Esophagus muscularis mucosa (tissue), 4 donors: ENCODE measurements around the gene IGSF21.

Experiments
- EP300 ChIP-seq: sonication (generic); formaldehyde crosslinking; IDR thresholded peaks from one replicate; pipeline ENCODE4 v1.6.1; 2017; ENCODE audit warnings: antibody characterized with exemption
- POLR2A ChIP-seq: fragments of 450-650 bp; IDR thresholded peaks from one replicate; pipeline ENCODE4 v1.6.1; 2017; ENCODE audit warnings: antibody characterized with exemption, moderate library complexity, mild to moderate bottlenecking, low read depth
- POLR2AphosphoS5 ChIP-seq, 2 donors: sonication (generic); formaldehyde crosslinking; IDR thresholded peaks; one replicate each; pipeline ENCODE4 v1.6.1; 2017; ENCODE audit warnings: antibody characterized with exemption in 2 of 2
- TF ChIP-seq, protein P1 (sequence below), 3 experiments: fragments of 200-600 bp in 2 of 3; fragments of 450-650 bp in 1 of 3; sonication (generic) in 2 of 3; IDR thresholded peaks; one replicate each; pipeline ENCODE4 v1.5.1; 2017 to 2019; ENCODE audit warnings: antibody characterized with exemption in 3 of 3, mild to moderate bottlenecking in 2 of 3, moderate library complexity in 1 of 3

DNA sequence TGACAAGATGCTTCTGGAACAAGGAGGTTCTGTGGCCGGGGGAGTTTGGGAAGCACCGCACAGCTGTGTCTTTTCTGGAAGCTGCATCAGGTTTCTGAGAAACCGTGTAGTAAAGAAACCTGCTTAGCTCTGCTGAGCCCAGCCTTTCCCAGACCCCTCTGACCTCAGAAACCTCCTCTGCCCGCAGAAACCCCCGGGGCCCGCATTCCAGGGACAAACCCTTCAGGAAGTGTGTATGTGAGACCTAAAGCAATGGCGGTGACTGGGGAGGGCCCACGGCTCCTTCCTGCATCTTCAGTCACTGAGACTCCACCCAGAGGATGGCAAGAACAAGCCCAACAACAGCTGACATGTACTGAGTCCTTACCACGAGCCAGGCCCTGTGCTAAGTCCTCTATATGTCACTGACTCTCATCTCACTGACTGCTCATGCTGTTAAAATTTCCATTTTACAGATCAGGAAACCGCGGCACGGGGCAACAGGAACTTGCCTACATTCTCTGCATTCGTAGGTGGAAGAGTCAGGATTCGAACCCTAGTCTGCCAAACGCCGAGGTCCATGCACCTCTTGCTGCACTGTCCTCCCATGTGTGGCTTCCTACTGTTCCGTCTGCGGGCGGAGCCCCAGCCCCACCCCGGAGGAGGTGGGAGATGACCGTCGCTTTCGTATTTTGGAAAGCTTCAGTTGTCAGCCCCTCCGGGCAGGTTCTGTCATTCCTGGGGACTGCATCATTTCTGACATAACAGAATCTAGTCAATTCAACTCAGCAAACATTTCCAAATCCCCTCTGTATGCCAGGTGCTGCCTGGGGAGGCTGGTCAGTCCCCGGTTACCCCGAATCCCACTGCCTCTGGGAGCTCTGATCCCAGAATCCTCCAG is 299.8 kb downstream of the IGSF21 start:
- TF ChIP-seq, protein P1, sequence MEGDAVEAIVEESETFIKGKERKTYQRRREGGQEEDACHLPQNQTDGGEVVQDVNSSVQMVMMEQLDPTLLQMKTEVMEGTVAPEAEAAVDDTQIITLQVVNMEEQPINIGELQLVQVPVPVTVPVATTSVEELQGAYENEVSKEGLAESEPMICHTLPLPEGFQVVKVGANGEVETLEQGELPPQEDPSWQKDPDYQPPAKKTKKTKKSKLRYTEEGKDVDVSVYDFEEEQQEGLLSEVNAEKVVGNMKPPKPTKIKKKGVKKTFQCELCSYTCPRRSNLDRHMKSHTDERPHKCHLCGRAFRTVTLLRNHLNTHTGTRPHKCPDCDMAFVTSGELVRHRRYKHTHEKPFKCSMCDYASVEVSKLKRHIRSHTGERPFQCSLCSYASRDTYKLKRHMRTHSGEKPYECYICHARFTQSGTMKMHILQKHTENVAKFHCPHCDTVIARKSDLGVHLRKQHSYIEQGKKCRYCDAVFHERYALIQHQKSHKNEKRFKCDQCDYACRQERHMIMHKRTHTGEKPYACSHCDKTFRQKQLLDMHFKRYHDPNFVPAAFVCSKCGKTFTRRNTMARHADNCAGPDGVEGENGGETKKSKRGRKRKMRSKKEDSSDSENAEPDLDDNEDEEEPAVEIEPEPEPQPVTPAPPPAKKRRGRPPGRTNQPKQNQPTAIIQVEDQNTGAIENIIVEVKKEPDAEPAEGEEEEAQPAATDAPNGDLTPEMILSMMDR (IDR thresholded peaks at IDR 0.05), result no peak
- TF ChIP-seq EP300 (no peak), POLR2AphosphoS5 (IDR thresholded peaks at IDR 0.05) (no peak), POLR2A (no peak)
